A549 (cell line): Measurements from ENCODE around the gene C1orf185. TPM values are rescaled to one million over a fixed set of nuclear protein-coding genes. Genes with fewer than 3 reads are reported as not detected.

ENCODE experiments used
- ATAC-seq, 2 experiments: fragments of 200-7000 bp in 1 of 2; fragments of >200 bp in 1 of 2; cut with Nextera tagmentation in 1 of 2; cut with Tn5 transposase in 1 of 2; 3 replicates each; pipeline versions ENCODE4 v1.8.0 to v1.9.1; 2018 to 2020; ENCODE audit warnings: mild to moderate bottlenecking in 1 of 2, moderate library complexity in 1 of 2
- CTCF ChIA-PET: fragments of 300-600 bp; sonication (Branson Sonifier 250); formaldehyde crosslinking; extraction: SDS; loops from one replicate; lab custom pipeline; 2021; ENCODE audit warnings: antibody characterized with exemption, inconsistent platforms; lab: Yijun Ruan, JAX
- POLR2A ChIA-PET: fragments of 350-600 bp; formaldehyde crosslinking; extraction: SDS; loops from one replicate; lab custom pipeline; 2021; ENCODE audit warnings: antibody characterized with exemption, inconsistent platforms; lab: Yijun Ruan, JAX
- DNase-seq, 2 experiments: peaks; one replicate each; pipeline versions ENCODE4 v3.0.0 to v3.0.0-alpha.2; 2011 to 2016; ENCODE audit warnings: low read depth in 1 of 2, low spot score in 1 of 2
- FAIRE-seq: peaks from 2 replicates; lab custom pipeline; 2011; peaks lifted over from hg19 to GRCh38; lab: Jason Lieb, UNC
- H3K27ac ChIP-seq, 2 experiments: fragments of >200 bp; sonication (Bioruptor Twin); formaldehyde crosslinking; 3 replicates each; pipeline ENCODE4 v1.5.1; 2016 to 2017
- H3K4me1 ChIP-seq: fragments of >200 bp; sonication (Bioruptor Twin); formaldehyde crosslinking; 3 replicates; pipeline ENCODE4 v1.6.1; 2016
- H3K4me2 ChIP-seq: fragments of >200 bp; sonication (Bioruptor Twin); formaldehyde crosslinking; 3 replicates; pipeline ENCODE4 v1.6.1; 2016
- H3K4me3 ChIP-seq: fragments of >200 bp; sonication (Bioruptor Twin); formaldehyde crosslinking; 3 replicates; pipeline ENCODE4 v1.5.1; 2016
- H3K9me3 ChIP-seq: fragments of >200 bp; sonication (Bioruptor Twin); formaldehyde crosslinking; 3 replicates; pipeline ENCODE4 v1.6.1; 2016
- ATOH8 ChIP-seq: fragments of 250-450 bp; sonication (Bioruptor Pico); IDR thresholded peaks from 2 replicates; pipeline ENCODE4 v1.5.0; 2020; ENCODE audit warnings: low read depth, mild to moderate bottlenecking, moderate library complexity
- BCL3 ChIP-seq: fragments of >200 bp; sonication (Bioruptor Twin); formaldehyde crosslinking; IDR thresholded peaks from 3 replicates; pipeline ENCODE4 v1.6.1; 2016
- CBX2 ChIP-seq: fragments of 200-600 bp; sonication (generic); IDR thresholded peaks from 2 replicates; pipeline ENCODE4 v1.6.1; 2016; ENCODE audit warnings: low read depth, mild to moderate bottlenecking, borderline replicate concordance
- CEBPB ChIP-seq, 2 experiments: fragments of >200 bp in 1 of 2; sonication (Bioruptor Twin) in 1 of 2; formaldehyde crosslinking in 1 of 2; IDR thresholded peaks; 2 replicates each; pipeline ENCODE4 v1.6.1; 2012 to 2016
- EHF ChIP-seq: fragments of 250-450 bp; sonication (Bioruptor Pico); IDR thresholded peaks from 2 replicates; pipeline ENCODE4 v1.5.0; 2020; ENCODE audit warnings: mild to moderate bottlenecking
- EP300 ChIP-seq, 2 experiments: fragments of >200 bp; sonication (Bioruptor Twin); formaldehyde crosslinking; IDR thresholded peaks; 2 replicates in 1 of 2; 3 replicates in 1 of 2; pipeline ENCODE4 v1.6.1; 2016 to 2017
- GATA3 ChIP-seq: IDR thresholded peaks from 2 replicates; pipeline ENCODE4 v1.6.1; 2012; ENCODE audit warnings: borderline replicate concordance
- HDAC2 ChIP-seq: fragments of 200-600 bp; sonication (generic); IDR thresholded peaks from 2 replicates; pipeline ENCODE4 v1.6.1; 2016
- HEYL ChIP-seq: fragments of 250-450 bp; sonication (Bioruptor Pico); IDR thresholded peaks from 2 replicates; pipeline ENCODE4 v1.8.0; 2021; ENCODE audit warnings: mild to moderate bottlenecking, moderate library complexity
- HOXA7 ChIP-seq: fragments of 250-450 bp; sonication (Bioruptor Pico); IDR thresholded peaks from 2 replicates; pipeline ENCODE4 v1.5.0; 2020; ENCODE audit warnings: mild to moderate bottlenecking, moderate library complexity
- HOXB5 ChIP-seq: fragments of 250-450 bp; sonication (Bioruptor Pico); IDR thresholded peaks from 2 replicates; pipeline ENCODE4 v1.5.0; 2020; ENCODE audit warnings: mild to moderate bottlenecking, moderate library complexity
- MAFK ChIP-seq: fragments of 450-650 bp; IDR thresholded peaks from 2 replicates; pipeline ENCODE4 v1.6.1; 2014; ENCODE audit not compliant: partially characterized antibody
- MAX ChIP-seq: IDR thresholded peaks from 2 replicates; pipeline ENCODE4 v1.6.1; 2012
- MYC ChIP-seq: IDR thresholded peaks from 2 replicates; pipeline ENCODE4 v1.6.1; 2012; ENCODE audit warnings: mild to moderate bottlenecking, inconsistent platforms, low read length, improper control_type of control experiment, borderline replicate concordance
- NFE2L2 ChIP-seq: fragments of 150-350 bp; conservative IDR thresholded peaks from 2 replicates; pipeline ENCODE4 v1.6.1; 2014; ENCODE audit warnings: low read length
- PBX3 ChIP-seq: IDR thresholded peaks from 2 replicates; pipeline ENCODE4 v1.6.1; 2012
- POLR2AphosphoS2 ChIP-seq: conservative IDR thresholded peaks from 2 replicates; pipeline ENCODE4 v1.6.1; 2012; ENCODE audit warnings: low read length, improper control_type of control experiment, inconsistent platforms
- RAD21 ChIP-seq, 2 experiments: fragments of >200 bp in 1 of 2; sonication (Bioruptor Twin) in 1 of 2; formaldehyde crosslinking in 1 of 2; IDR thresholded peaks in 1 of 2; conservative IDR thresholded peaks in 1 of 2; 2 replicates in 1 of 2; 3 replicates in 1 of 2; pipeline ENCODE4 v1.6.1; 2012 to 2018; ENCODE audit warnings: inconsistent platforms in 1 of 2
- SMC3 ChIP-seq: fragments of >200 bp; sonication (Bioruptor Twin); formaldehyde crosslinking; IDR thresholded peaks from 3 replicates; pipeline ENCODE4 v1.6.1; 2018; ENCODE audit warnings: inconsistent platforms
- TP53 ChIP-seq: fragments of 250-450 bp; sonication (Bioruptor Pico); IDR thresholded peaks from 2 replicates; pipeline ENCODE4 v1.5.0; 2021; ENCODE audit warnings: mild to moderate bottlenecking, moderate library complexity
- ZC3H11A ChIP-seq: fragments of 450-650 bp; IDR thresholded peaks from 2 replicates; pipeline ENCODE4 v1.6.1; 2014; ENCODE audit warnings: antibody characterized with exemption, mild to moderate bottlenecking
- WGBS: methylation state at CpG from one replicate; pipeline ENCODE4 v1.1.6; 2017; ENCODE audit errors: missing lambda C conversion rate; 5-methylcytosine and 5-hydroxymethylcytosine counted together
- polyA plus RNA-seq, 4 experiments: library from polyadenylated mRNA; depleted of rRNA in 3 of 4; stranded (reverse); fragments of >200 nt; fragmentation: RNase III in 1 of 4; extraction: RNeasy Plus Mini Kit Qiagen cat#74134 plus additional on column Dnase treatment in 1 of 4; gene quantifications; 2 replicates in 3 of 4; 3 replicates in 1 of 4; pipeline ENCODE4 v1.2.3, GENCODE V29; 2011 to 2017

The C1orf185 gene
- polyA plus RNA-seq, 2 of the 4 experiments (the other 2 are of a cell fraction): not detected

- Histone ChIP-seq H3K4me3 (no peak overlapping the region), H3K4me1 (no peaks in the 10 kb centered on the region), H3K9me3 (no peaks in the 10 kb centered on the region), H3K27ac (no peak overlapping the region), H3K4me2 (no peak overlapping the region)
- ChIA-PET CTCF (no interaction called here), POLR2A (no interaction called here)
- 84% methylated on average over 1 of the region's 1 CpG for WGBS
- no peak for DNase-seq
- FAIRE-seq: no peak
- ATAC-seq: no peak
- TF ChIP-seq RAD21 (conservative IDR thresholded peaks at IDR 0.05 in 1 of 2, IDR thresholded peaks at IDR 0.05 in 1 of 2) (no peak), NFE2L2 (no peak), ATOH8 (CRISPR knock-in tag) (no peak), HOXA7 (CRISPR knock-in tag) (no peak)
Observed at GRCh38 chr1:51070640-51071039, 31.4 kb upstream of the C1orf185 start.

- H3K4me2 ChIP-seq: no peak overlapping the region
- H3K27ac ChIP-seq: no peak overlapping the region
- whole genome bisulfite sequencing: 74% methylated on average over 11 of the region's 11 CpGs
Observed at GRCh38 chr1:51071291-51072042, 30.6 kb upstream of the C1orf185 start.

GRCh38 chr1:51072043-51072439 is 30.0 kb upstream of the C1orf185 start:
- ChIA-PET CTCF (no interaction called here), POLR2A (no interaction called here)
- DNase-seq (no peak), FAIRE-seq (no peak), ATAC-seq (no peak)
- H3K27ac ChIP-seq: no peak overlapping the region
- H3K4me3 ChIP-seq: no peak overlapping the region
- no peak overlapping the region for H3K4me2 ChIP-seq
- TF ChIP-seq CEBPB (IDR thresholded peaks at IDR 0.05): peak in 1 of 2 experiments; percentile 26; a peak in 1 of 4 replicates
- no peak for TF ChIP-seq MYC
- WGBS: 80% methylated on average over 6 of the region's 16 CpGs
- no peaks in the 10 kb centered on the region for H3K9me3 ChIP-seq
- no peaks in the 10 kb centered on the region for H3K4me1 ChIP-seq

More at GRCh38 chr1:51071291-51072042, 30.6 kb upstream of the C1orf185 start:
- no peak for TF ChIP-seq CBX2
- no peak for TF ChIP-seq BCL3
- TF ChIP-seq TP53 (CRISPR knock-in tag): no peak
- TF ChIP-seq ATOH8 (CRISPR knock-in tag): no peak
- no peak for TF ChIP-seq GATA3
- no peak for TF ChIP-seq HDAC2
- TF ChIP-seq EHF (CRISPR knock-in tag): no peak
- TF ChIP-seq HOXB5: no peak
- TF ChIP-seq POLR2AphosphoS2: no peak
- no peak for TF ChIP-seq HEYL (CRISPR knock-in tag)
- Histone ChIP-seq H3K4me3 (no peak overlapping the region), H3K4me1 (no peaks in the 10 kb centered on the region), H3K9me3 (no peaks in the 10 kb centered on the region)
- ChIA-PET POLR2A (no interaction called here), CTCF (no interaction called here)
- DNase-seq: no peak
- no peak for FAIRE-seq
- no peak for ATAC-seq

GRCh38 chr1:51072651-51073050 is 29.4 kb upstream of the C1orf185 start:
- no peaks in the 10 kb centered on the region for H3K9me3 ChIP-seq
- TF ChIP-seq EHF (CRISPR knock-in tag) (no peak), BCL3 (no peak), MAFK (no peak), CEBPB (IDR thresholded peaks at IDR 0.05) (no peak), ZC3H11A (no peak), POLR2AphosphoS2 (no peak), PBX3 (no peak), SMC3 (no peak), MAX (no peak), EP300 (IDR thresholded peaks at IDR 0.05) (no peak), NFE2L2 (no peak), MYC (no peak)
- TF ChIP-seq, all 56 proteins: peak for 0
- POLR2A ChIA-PET: no interaction called here
- Histone ChIP-seq H3K4me1 (no peaks in the 10 kb centered on the region), H3K27ac (no peak overlapping the region), H3K4me2 (no peak overlapping the region), H3K4me3 (no peak overlapping the region)
- no peak for FAIRE-seq
- no peak for ATAC-seq
- no peak for DNase-seq
- CTCF ChIA-PET: no interaction called here
